ENCODE results near the gene PGAP3. TPM values are rescaled to one million over a fixed set of nuclear protein-coding genes. Genes with fewer than 3 reads are reported as not detected.
"Not testable (repeated sequence)": the region's sequence is repeated elsewhere in the genome, so short reads cannot be mapped to it uniquely, and the experiment has no call there.

The PGAP3 gene
- total RNA-seq, 3 donors from 2014 or later = 14.6 to 16.5 (median 16.3) TPM

DNA sequence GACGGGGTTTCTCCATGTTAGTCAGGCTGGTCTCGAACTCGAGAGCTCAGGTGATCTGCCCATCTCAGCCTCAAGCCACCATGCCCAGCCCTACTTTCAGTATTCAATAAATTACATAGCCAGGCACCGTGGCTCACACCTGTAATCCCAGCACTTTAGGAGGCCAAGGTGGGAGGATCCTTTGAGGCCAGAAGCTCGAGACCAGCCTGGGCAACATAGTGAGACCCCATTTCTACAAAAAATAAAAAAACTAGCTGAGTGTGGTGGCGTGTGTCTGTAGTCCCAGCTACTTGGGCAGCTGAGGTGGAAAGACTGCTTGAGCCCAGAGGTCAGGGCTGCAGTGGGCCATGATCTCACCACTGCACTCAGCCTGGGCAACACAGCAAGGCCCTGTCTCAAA lies 34.2 kb upstream of the PGAP3 start:
- H3K4me3 Mint-ChIP-seq = no peak overlapping the region
- no peaks in the 10 kb centered on the region for H3K27me3 Mint-ChIP-seq (ENCODE audit: low read depth)
- H3K9me3 Mint-ChIP-seq = no peaks in the 10 kb centered on the region
- no peak for DNase-seq
- no peak for ATAC-seq
- no peaks in the 10 kb centered on the region for H3K4me1 Mint-ChIP-seq (ENCODE audit: low read depth)
- peaks cover 3% of the 10 kb centered on the region for H3K36me3 Mint-ChIP-seq (ENCODE audit: insufficient read depth)

DNA sequence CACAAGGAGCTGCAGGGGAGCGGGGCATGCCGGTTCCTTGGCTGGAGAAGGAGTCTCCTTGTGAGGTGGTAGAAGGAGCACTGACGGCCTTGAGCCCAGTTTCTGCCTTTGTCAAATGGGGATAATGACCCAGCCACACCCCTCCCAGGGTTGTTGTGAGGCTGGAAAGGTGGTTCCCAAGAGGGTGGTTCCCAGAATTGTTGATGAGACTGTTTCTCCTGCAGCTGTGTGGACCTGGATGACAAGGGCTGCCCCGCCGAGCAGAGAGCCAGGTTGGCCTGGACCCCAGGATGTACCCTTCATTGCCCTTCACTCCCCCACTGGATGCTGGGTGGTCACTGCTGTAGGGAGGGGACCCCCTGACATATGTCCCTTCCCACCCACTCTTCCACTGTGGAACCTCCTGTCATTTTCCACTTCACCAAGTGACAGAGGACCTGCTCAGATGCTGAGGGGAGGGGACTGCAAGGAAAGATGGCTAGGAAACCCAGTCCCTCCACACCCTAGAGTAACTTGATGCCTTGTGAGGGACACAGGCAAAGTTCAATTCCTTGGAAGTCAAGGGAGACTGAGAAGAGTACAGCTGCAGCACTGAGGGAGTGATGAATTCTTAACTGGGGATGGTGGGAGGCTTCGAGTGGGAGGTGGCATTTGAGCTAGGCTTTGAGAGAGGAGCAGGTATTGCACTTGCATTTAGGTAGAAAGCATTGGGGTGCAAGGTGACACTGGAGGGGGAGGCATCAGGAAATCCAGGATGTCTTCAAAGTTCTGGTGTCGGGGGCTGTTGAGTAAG lies 31.9 kb upstream of the PGAP3 start:
- Mint-ChIP-seq H3K9me3 (no peaks in the 10 kb centered on the region), H3K27me3 (ENCODE audit: low read depth) (no peaks in the 10 kb centered on the region), H3K4me3 (no peak overlapping the region), H3K4me1 (ENCODE audit: low read depth) (no peaks in the 10 kb centered on the region), H3K36me3 (ENCODE audit: insufficient read depth) (no peaks in the 10 kb centered on the region)
- DNase-seq = no peak
- ATAC-seq = no peak

DNA sequence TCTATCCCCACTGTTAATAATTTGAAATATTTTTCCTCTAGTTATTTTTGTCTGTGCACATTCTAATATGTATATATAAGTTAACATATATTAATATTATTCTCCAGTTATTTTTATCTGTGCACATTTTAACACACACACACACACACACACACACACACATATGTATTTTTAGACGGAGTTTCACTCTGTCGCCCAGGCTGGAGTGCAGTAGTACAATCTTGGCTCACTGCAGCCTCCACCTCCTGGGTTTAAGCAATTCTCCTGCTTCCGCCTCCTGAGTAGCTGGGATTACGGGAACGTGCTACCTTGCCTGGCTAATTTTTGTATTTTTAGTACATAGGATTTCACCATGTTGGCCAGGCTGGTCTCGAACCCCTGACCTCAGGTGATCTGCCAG lies 29.8 kb upstream of the PGAP3 start:
- H3K36me3 Mint-ChIP-seq (ENCODE audit: insufficient read depth) = no peaks in the 10 kb centered on the region
- no peaks in the 10 kb centered on the region for H3K27me3 Mint-ChIP-seq (ENCODE audit: low read depth)
- DNase-seq (no peak), ATAC-seq (no peak)
- no peaks in the 10 kb centered on the region for H3K4me1 Mint-ChIP-seq (ENCODE audit: low read depth)
- H3K9me3 Mint-ChIP-seq = no peaks in the 10 kb centered on the region
- no peak overlapping the region for H3K4me3 Mint-ChIP-seq

DNA sequence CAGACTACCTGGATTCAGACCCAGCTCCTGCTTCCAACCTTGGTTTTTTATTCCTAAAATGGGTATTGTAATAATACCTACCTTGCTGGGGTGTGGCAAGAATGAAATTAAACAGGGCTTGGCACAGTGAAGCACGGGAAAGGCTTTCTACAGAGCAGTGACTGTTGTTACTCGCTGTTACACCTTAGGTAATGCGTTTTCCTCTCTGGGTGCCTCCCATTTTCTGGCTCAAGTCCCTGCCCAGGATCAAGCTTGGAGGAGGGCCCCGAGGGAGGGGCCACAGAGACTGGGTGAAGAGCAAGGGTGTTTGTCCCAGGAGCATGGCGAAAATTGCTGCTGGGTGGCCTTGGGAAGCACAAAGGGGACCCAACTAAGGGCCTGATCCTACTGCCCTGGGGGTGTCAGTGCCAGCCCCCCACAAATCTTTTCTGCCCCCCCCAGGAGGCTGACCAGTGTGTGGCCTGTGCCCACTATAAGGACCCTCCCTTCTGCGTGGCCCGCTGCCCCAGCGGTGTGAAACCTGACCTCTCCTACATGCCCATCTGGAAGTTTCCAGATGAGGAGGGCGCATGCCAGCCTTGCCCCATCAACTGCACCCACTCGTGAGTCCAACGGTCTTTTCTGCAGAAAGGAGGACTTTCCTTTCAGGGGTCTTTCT lies 29.2 kb upstream of the PGAP3 start:
- Mint-ChIP-seq H3K4me3 (no peak overlapping the region), H3K36me3 (ENCODE audit: insufficient read depth) (no peaks in the 10 kb centered on the region), H3K4me1 (ENCODE audit: low read depth) (no peaks in the 10 kb centered on the region), H3K27me3 (ENCODE audit: low read depth) (no peaks in the 10 kb centered on the region), H3K9me3 (no peaks in the 10 kb centered on the region)
- ATAC-seq (no peak), DNase-seq (no peak)

DNA sequence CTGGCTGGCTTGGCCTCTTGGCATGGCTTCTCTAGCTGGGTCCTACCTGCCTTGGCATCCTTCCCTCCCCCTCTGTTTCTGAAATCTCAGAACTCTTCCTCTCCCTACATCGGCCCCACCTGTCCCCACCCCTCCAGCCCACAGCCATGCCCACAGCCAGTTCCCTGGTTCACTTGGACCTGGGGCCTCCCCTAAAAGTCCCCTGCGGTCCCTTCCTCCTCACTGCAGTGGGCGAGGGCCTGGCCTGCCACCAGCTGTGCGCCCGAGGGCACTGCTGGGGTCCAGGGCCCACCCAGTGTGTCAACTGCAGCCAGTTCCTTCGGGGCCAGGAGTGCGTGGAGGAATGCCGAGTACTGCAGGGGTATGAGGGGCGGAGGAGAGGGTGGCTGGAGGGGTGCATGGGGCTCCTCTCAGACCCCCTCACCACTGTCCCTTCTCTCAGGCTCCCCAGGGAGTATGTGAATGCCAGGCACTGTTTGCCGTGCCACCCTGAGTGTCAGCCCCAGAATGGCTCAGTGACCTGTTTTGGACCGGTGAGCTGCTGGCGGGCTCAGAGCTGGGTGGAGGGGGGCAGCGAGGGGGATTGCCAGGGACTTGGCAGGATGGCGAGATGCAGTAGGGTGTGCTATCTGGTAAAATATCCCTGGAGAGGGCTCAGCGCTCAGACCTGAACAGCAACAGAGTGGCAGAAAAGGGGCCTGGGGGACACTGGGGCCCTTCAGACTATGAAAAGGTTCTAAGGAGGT lies 28.4 kb upstream of the PGAP3 start:
- Mint-ChIP-seq H3K9me3 (no peaks in the 10 kb centered on the region), H3K4me3 (no peak overlapping the region), H3K4me1 (ENCODE audit: low read depth) (no peaks in the 10 kb centered on the region), H3K36me3 (ENCODE audit: insufficient read depth) (no peaks in the 10 kb centered on the region), H3K27me3 (ENCODE audit: low read depth) (no peaks in the 10 kb centered on the region)
- DNase-seq (no peak), ATAC-seq (no peak)

DNA sequence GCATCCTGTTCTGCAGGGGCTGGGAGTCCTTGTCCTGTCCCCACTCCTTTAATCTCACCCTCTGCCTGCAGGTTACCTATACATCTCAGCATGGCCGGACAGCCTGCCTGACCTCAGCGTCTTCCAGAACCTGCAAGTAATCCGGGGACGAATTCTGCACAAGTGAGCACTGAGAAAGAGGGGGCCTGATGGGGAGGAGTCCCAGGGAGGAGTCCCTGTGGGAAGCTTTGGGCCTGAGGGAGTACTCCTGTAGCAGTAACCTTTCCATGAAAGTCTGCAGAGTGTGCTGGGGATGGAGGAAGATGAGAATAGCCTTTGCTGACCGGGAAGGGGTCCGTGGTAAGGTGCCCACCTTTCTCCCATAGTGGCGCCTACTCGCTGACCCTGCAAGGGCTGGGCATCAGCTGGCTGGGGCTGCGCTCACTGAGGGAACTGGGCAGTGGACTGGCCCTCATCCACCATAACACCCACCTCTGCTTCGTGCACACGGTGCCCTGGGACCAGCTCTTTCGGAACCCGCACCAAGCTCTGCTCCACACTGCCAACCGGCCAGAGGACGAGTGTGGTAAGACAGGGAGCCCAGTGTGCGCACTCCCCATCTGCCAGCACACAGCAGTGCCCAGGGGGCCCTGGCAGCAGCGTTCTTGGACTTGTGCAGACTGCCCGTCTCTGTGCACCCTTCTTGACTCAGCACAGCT lies 27.7 kb upstream of the PGAP3 start:
- Mint-ChIP-seq H3K9me3 (no peaks in the 10 kb centered on the region), H3K4me1 (ENCODE audit: low read depth) (no peaks in the 10 kb centered on the region), H3K36me3 (ENCODE audit: insufficient read depth) (no peaks in the 10 kb centered on the region), H3K27me3 (ENCODE audit: low read depth) (no peaks in the 10 kb centered on the region), H3K4me3 (no peak overlapping the region)
- no peak for ATAC-seq
- no peak for DNase-seq

DNA sequence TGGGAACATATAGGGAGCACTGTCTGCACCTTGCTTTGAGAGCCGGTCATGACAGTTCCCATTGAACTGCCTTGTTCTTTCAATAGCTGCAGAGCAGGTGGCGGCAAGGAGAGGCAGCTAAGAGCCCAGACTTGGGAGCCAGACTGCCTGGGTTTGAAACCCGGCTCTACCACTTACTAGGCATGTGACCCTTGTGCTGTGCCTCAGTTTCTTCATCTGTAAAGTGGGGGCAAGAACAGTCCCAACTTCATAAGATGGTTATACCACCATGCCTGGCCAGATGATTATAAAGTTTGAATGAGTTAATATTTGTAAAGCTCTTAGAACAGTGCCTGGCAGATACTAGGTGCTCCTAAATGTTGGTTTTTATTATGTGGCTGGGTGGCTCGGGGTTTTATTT lies 26.4 kb upstream of the PGAP3 start:
- no peak overlapping the region for H3K4me3 Mint-ChIP-seq
- no peaks in the 10 kb centered on the region for H3K36me3 Mint-ChIP-seq (ENCODE audit: insufficient read depth)
- no peaks in the 10 kb centered on the region for H3K9me3 Mint-ChIP-seq
- no peaks in the 10 kb centered on the region for H3K27me3 Mint-ChIP-seq (ENCODE audit: low read depth)
- DNase-seq = no peak
- peaks cover 5% of the 10 kb centered on the region for H3K4me1 Mint-ChIP-seq (ENCODE audit: low read depth)
- no peak for ATAC-seq

DNA sequence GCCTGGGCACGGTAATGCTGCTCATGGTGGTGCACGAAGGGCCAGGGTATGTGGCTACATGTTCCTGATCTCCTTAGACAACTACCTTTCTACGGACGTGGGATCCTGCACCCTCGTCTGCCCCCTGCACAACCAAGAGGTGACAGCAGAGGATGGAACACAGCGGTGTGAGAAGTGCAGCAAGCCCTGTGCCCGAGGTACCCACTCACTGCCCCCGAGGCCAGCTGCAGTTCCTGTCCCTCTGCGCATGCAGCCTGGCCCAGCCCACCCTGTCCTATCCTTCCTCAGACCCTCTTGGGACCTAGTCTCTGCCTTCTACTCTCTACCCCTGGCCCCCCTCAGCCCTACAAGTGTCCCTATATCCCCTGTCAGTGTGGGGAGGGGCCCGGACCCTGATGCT lies 24.0 kb upstream of the PGAP3 start:
- ATAC-seq = no peak
- H3K9me3 Mint-ChIP-seq = no peaks in the 10 kb centered on the region
- no peaks in the 10 kb centered on the region for H3K36me3 Mint-ChIP-seq (ENCODE audit: insufficient read depth)
- H3K27me3 Mint-ChIP-seq (ENCODE audit: low read depth) = no peaks in the 10 kb centered on the region
- no peak for DNase-seq
- H3K4me1 Mint-ChIP-seq (ENCODE audit: low read depth) = peaks cover 17% of the 10 kb centered on the region
- no peak overlapping the region for H3K4me3 Mint-ChIP-seq

DNA sequence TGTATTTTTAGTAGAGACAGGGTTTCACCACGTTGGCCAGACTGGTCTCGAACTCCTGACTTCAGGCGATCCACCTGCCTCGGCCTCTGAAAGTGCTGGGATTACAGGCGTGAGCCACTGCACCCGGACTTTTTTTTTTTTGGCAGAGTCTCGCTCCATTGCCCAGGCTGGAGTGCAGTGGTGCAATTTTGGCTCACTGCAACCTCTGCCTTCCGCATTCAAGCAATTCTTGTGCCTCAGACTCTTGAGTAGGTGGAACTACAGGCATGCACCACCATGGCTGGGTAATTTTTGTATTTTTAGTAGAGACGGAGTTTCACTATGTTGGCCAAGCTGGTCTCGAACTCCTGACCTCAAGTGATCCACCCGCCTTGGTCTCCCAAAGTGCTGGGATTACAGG lies 23.2 kb upstream of the PGAP3 start:
- H3K36me3 Mint-ChIP-seq (ENCODE audit: insufficient read depth); H3K27me3 Mint-ChIP-seq (ENCODE audit: low read depth); H3K4me3 Mint-ChIP-seq; H3K9me3 Mint-ChIP-seq; DNase-seq; ATAC-seq: not testable (repeated sequence)
- H3K4me1 Mint-ChIP-seq (ENCODE audit: low read depth) = peaks cover 23% of the 10 kb centered on the region

DNA sequence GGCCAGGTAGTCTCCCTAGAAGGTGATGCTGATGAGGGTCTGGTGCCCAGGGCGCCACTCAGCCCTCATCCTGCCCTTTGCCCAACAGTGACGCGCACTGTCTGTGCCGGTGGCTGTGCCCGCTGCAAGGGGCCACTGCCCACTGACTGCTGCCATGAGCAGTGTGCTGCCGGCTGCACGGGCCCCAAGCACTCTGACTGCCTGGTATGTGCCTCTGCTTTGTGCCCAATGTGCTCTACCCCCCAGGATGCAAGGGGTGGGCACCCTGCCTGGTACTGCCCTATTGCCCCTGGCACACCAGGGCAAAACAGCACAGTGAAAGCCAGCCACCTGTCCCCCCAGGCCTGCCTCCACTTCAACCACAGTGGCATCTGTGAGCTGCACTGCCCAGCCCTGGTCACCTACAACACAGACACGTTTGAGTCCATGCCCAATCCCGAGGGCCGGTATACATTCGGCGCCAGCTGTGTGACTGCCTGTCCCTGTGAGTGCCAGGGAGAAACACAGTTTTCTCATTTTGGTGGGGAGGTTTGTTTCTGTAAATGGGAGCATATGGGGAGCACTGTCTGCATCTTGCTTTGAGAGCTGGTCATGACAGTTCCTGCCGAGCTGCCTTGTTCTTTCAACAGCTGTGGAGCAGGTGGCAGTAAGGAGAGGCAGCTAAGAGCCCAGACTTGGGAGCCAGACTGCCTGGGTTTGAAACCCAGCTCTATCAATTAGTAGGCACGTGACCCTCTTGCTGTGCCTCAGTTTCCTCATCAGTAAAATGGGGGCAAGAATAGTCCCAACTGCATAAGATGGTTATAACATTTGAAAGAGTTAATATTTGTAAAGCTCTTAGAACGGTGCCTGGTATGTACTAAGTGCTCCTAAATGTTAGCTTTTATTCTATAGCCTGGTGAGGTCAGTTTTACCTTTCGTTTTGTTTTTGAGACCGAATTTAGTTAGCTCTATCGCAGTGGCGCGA lies 22.4 kb upstream of the PGAP3 start:
- H3K27me3 Mint-ChIP-seq (ENCODE audit: low read depth) = no peaks in the 10 kb centered on the region
- ATAC-seq (no peak), DNase-seq (no peak)
- no peaks in the 10 kb centered on the region for H3K36me3 Mint-ChIP-seq (ENCODE audit: insufficient read depth)
- peaks cover 23% of the 10 kb centered on the region for H3K4me1 Mint-ChIP-seq (ENCODE audit: low read depth)
- H3K4me3 Mint-ChIP-seq = no peak overlapping the region
- no peaks in the 10 kb centered on the region for H3K9me3 Mint-ChIP-seq

DNA sequence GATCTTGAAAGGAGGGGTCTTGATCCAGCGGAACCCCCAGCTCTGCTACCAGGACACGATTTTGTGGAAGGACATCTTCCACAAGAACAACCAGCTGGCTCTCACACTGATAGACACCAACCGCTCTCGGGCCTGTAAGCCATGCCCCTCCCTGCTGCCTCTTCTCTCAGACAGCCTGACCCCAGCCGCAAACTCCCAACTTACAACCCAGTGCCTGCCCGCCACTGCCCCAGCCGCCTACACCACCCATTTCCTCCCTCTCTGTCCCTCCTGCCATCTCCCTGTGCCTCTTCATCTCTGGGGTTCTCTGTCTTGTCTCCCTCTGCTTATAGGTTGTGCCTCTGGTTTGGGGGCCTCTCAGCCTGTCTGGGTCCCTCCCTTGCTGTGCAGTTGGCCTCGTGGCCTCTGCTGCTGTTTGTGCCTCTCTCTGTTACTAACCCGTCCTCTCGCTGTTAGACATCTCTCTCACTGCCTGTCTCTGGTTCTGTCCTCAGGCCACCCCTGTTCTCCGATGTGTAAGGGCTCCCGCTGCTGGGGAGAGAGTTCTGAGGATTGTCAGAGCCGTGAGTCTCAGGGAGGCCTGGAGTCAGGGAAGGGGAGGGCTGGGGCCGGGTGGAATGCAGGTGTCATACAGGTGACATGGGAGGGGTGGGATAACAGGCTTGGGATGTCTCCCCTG lies 21.6 kb upstream of the PGAP3 start:
- DNase-seq = no peak
- peak overlapping the region; percentile 41 for H3K4me3 Mint-ChIP-seq
- H3K36me3 Mint-ChIP-seq (ENCODE audit: insufficient read depth) = no peaks in the 10 kb centered on the region
- no peaks in the 10 kb centered on the region for H3K9me3 Mint-ChIP-seq
- ATAC-seq = no peak
- H3K4me1 Mint-ChIP-seq (ENCODE audit: low read depth) = peaks cover 23% of the 10 kb centered on the region
- no peaks in the 10 kb centered on the region for H3K27me3 Mint-ChIP-seq (ENCODE audit: low read depth)

DNA sequence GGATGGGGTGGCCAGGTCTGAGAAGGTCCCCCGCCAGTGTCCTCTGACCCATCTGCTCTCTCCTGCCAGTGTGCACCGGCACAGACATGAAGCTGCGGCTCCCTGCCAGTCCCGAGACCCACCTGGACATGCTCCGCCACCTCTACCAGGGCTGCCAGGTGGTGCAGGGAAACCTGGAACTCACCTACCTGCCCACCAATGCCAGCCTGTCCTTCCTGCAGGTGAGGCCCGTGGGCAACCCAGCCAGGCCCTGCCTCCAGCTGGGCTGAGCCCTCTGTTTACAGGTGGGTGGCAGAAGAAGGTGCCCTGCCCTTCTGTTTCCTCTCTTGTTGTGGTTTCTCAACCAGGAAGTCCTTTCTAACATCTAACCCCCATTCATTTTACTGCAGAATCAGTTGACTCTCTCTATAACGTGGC lies 19.1 kb upstream of the PGAP3 start:
- Mint-ChIP-seq H3K4me1 (ENCODE audit: low read depth) (peaks cover 23% of the 10 kb centered on the region), H3K27me3 (ENCODE audit: low read depth) (peaks cover under 1% of the 10 kb centered on the region), H3K36me3 (ENCODE audit: insufficient read depth) (no peaks in the 10 kb centered on the region), H3K9me3 (no peaks in the 10 kb centered on the region), H3K4me3 (no peak overlapping the region)
- DNase-seq (no peak), ATAC-seq (peak in 1 of 2 donors; percentile 48)

DNA sequence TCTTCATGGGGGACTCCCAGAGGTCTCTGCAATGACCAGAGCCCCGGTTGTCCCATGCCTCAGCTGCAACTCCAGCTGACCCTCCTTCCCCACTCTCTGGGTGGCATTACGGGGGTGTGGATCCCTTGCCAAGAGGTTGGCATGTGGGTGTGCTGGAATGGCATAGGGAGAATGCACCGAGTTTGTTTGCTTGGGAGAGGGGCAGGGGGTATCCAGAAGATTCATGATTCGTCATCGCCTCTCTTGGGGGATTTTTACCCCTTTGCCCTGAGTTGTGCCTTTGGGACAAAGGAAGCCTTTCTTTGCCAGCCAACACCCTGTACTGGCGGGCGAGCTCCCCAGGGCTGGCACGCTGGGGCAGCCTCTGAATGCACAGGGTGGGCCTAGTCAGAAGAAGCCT lies 18.5 kb upstream of the PGAP3 start:
- H3K4me1 Mint-ChIP-seq (ENCODE audit: low read depth) = peaks cover 23% of the 10 kb centered on the region
- peaks cover 6% of the 10 kb centered on the region for H3K27me3 Mint-ChIP-seq (ENCODE audit: low read depth)
- no peaks in the 10 kb centered on the region for H3K9me3 Mint-ChIP-seq
- no peaks in the 10 kb centered on the region for H3K36me3 Mint-ChIP-seq (ENCODE audit: insufficient read depth)
- H3K4me3 Mint-ChIP-seq = no peak overlapping the region
- no peak for DNase-seq
- ATAC-seq = no peak
